ENCODE measurements around the gene PFKL.
"Not testable (repeated sequence)": the region's sequence is repeated elsewhere in the genome, so short reads cannot be mapped to it uniquely, and the experiment has no call there.

Gene PFKL

DNA sequence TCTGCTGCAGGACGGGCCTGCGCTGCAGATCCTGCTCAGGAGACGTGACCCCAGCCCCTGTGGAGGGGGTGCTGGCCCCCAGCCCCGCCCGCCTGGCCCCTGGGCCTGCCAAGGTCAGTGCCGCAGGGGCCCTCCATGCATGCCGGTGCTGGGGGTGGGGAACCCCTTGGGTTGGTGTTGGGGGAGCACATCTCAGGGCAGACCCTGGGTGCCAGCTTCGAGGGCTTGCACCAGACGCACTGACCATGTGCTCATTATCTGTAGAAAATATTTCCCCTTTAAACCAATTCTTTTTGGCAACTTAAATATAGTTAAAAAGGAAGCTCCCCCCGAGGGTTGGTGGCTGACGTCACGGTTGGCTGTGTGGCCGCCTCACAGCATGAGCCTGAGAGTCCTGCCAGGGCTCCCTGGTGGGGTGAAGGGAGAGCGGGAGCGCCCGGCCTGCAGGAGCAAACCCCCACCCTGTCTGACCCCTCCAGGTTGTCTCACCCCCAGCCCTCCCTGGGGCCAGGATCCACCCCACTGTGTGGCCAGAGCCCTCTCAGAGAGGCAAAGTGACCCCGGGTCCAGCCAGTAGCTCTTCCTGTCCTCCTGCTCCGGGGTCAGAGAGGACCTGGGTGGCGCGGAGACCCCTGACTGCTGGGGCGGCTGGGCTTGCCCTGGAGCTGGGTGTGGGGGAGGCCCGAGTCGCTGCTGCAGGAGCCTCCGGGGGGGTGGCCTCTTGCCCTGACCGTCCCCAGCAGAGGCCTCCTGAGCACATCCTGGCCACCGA, 5.3 kb upstream of the PFKL start:
- no peak for DNase-seq (ENCODE audit: low spot score)

DNA sequence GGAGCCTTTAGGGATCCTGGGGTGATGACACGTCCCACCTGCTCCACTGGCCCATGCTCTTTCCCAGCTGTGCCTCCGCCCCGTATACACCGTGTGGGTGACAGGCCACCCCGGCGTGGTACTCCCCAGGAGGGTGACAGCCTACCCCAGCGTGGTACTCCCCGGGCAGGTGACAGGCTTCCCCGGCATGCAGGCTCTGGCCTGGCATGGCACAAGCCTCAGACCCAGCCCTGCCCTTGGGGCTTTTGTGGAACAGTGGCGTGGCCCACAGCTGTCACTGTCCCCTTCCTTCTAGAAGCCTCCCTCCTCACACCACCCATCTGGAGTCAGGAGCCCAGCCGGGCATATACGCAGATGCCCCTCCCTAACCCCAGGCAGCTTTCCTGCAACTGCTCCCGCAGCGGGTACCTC, 4.7 kb upstream of the PFKL start:
- DNase-seq (ENCODE audit: low spot score): no peak

DNA sequence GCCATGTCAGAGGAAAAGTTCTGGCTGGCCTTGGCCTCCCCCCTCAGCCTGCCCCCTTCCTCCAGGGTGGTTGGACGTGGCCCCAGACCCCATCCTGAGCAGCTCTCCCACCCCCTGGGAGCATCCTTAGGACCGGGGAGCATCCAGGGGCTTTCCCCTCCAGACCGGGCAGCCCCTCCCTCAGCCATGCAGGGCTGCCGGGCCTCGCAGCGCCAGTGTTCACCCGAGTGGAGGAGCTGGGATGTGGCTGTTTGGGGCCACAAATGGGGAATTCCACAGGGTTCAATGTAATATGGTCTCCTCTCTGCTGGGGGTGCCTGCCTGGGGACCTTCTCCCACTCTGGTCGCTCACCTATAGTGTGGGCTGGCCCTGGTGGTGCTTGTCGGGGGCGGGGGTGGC, 4.2 kb upstream of the PFKL start:
- no peak for DNase-seq (ENCODE audit: low spot score)

DNA sequence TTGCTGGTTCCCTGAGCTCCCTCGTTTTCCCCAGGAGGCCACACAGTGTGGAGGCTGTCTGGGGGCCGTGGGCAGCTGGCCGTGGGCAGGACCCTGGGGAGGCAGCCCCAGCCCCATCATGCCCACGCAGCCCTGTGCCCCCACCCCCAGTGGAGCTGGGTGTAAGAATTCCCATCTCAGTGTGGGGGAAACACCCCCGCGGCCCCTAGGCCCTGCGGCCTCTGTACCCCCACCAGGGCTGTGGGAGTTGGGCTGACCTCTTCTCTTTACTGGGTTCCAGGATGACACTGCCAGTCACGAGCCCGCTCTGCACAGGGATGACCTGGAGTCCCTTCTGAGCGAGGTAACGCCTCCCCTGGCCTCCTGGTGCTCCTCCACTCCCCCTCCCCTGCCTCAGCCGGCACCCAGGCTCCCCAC, 3.7 kb upstream of the PFKL start:
- no peak for DNase-seq (ENCODE audit: low spot score)

DNA sequence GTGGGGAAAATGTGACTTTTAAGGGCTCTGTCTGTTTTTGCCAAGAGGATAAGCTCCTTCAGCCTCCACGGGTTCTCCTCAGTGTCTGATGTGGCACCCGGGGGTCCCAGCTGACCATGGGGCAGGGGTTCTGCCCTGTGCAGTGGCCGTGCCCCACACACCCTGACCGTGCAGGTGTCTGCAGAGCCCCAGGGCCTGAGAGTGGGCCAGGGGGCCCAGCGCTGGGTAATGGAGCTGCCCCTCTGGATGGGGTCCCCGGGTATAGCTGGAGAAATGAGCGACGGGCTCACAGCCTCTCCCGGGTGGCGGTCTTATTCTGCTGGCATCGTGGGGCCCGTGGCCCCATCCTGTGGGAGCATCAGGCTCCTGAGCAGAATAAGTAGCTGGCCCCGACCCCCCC, 2.9 kb upstream of the PFKL start:
- no peak for DNase-seq (ENCODE audit: low spot score)

DNA sequence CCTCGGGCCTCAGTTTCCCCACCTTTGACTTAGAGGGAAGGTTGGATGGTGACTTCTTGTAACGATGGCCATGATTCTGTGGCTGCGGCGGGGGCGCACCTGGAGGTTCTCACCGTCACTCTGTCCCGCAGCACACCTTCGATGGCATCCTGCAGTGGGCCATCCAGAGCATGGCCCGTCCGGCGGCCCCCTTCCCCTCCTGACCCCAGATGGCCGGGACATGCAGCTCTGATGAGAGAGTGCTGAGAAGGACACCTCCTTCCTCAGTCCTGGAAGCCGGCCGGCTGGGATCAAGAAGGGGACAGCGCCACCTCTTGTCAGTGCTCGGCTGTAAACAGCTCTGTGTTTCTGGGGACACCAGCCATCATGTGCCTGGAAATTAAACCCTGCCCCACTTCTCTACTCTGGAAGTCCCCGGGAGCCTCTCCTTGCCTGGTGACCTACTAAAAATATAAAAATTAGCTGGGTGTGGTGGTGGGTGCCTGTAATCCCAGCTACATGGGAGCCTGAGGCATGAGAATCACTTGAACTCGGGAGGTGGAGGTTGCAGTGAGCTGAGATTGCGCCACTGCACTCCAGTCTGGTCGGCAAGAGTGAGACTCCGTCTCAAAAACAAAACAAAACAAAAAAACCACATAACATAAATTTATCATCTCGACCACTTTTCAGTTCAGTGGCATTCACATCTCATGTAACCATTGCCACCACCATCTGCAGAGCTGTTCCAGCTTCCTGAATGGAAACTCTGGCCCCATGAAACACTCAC, 2.1 kb upstream of the PFKL start:
- DNase-seq (ENCODE audit: low spot score): peak; percentile 89

DNA sequence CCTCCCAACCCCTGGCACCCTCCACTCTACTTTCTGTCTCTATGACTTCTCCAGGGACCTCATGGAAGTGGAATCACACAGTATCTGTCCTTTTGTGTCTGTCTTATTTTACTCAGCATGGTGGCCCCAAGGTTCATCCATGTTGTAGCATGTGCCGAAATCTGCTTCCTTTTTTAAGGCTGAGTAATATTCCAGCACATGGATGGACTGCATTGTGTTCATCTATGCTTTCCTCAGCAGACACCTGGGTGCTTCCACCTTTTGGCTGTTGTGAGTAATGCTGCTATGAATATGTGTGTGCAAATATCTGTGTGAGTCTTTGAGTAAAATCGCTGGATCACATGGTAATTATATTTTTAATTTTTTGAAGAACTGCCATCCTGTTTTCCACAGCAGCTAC, 1.6 kb upstream of the PFKL start:
- no peak for DNase-seq (ENCODE audit: low spot score)

DNA sequence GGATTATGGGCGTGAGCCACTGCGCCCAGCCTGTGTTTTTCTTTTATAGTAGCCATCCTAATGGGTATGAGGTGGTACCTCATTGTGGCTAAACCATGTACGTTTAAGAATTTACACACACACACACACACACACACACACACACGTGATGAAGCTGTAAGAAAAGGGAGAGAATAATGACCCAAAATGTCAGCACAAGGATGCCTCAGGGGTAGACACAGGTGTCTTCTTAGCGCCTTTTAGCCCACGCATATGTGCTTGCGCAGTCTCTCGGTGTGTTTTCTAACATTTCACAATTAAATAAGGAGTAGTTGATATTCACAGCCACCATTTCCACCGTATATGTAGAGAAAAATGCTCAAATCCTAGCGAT, 782 bp upstream of the PFKL start:
- DNase-seq (ENCODE audit: low spot score): no peak

DNA sequence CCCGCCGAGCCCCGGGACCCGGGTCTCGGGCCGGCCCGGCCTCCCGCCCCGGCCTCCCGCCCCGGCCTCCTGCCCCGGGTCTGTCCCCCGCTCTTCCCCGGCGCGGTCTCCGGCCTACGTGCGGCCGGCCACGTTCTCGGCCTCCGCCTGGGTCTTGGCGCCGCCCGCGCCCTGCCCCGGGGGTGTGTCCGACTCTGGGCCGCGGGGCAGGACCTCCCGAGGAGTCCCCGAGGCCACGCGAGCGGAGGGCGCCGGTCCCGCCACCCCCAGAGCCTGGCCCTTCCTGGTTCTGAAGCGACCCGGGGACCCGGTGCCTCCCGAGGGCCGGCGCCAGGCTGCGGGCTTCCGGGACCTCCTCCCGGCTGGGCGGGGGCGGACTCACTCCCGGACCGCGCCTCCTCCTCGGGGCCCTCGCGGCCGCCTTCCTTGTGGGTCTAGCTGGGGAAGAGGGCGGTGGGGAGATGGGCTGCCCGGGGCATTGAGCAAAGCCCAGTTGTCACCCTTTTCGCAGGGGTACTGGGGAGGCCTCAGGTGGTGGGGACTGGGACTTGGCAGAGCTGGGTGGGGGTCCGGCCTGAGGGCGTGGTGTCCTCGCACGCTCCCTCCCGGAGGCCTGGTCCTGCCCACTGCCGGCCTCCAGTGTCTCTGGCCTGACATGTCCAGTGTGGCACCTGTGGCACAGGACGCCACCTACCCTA, 558 bp downstream of the PFKL start:
- peak; percentile 55 for DNase-seq (ENCODE audit: low spot score)

DNA sequence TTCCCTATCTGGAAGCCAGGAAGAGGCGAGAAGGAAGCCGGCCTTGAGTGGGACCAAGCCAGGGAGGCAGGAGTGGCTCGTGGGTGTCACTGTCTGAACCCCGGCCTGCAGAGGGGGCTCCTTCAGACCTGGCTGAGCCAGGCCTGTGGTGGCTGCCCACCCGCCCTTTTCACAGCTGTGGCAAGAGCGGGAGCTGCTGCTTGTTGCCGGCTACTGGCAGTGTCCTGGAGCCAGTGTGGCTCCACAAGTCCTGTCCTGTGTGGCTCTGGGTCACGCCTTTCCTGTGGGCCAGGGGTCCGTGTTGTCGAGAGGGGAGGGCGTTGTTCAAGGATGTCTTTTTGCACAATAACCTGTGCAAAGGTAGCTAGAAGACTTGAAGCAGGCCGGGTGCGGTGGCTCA, 1.3 kb downstream of the PFKL start:
- no peak for DNase-seq (ENCODE audit: low spot score)

DNA sequence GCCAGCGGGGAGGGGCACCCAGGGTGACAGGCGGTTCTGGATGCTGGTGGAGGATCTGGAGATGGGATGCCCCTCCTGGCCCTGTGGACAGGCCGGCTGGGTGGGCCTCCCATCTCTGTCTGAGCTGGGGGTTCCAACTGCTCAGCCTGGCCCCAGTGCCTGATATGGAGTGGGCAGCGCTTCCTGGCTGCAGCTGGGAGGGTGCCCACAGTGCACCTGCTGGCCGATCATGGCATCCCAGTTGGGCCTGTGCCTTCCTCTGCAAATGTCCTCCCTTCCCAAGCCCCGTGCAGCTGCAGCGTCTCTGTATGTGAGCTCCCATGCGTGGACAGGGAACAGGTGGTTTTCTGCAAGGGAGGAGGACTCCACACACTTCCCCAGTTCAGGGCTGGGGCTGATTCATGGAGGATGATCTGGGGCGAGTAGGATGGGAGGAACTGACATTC, 2.1 kb downstream of the PFKL start:
- no peak for DNase-seq (ENCODE audit: low spot score)

DNA sequence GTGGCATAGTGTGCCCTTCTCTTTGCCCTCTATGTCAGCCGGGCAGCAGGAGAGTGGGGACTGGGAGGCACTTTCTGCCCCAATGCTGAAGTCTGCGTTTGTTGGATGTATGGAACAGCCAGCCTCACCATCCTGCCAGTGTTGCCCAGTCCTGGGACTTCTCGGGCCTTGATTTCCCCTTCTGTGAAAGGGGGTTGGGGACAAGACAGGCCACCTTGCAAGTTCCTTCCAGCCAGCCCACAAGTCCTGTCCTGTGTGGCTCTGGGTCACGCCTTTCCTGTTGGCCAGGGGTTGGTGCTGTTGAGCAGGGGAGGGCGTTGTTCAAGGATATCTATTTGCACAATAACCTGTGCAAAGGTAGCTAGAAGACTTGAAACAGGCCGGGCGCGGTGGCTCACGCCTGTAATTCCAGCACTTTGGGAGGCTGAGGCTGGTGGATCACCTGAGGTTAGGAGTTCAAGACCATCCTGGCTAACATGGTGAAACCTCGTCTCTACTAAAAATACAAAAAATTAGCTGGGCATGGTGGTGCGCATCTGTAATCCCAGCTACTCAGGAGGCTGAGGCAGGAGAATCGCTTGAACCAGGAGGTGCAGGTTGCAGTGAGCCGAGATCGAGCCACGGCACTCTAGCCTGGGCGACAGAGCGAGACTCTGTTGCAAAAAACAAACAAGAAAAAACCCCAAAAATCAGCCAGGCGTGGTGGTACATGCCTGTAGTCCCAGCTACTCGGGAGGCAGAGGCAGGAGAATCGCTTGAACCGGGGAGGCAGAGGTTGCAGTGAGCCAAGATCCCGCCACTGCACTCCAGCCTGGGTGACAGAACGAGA, 2.9 kb downstream of the PFKL start:
- DNase-seq (ENCODE audit: low spot score): not testable (repeated sequence)

DNA sequence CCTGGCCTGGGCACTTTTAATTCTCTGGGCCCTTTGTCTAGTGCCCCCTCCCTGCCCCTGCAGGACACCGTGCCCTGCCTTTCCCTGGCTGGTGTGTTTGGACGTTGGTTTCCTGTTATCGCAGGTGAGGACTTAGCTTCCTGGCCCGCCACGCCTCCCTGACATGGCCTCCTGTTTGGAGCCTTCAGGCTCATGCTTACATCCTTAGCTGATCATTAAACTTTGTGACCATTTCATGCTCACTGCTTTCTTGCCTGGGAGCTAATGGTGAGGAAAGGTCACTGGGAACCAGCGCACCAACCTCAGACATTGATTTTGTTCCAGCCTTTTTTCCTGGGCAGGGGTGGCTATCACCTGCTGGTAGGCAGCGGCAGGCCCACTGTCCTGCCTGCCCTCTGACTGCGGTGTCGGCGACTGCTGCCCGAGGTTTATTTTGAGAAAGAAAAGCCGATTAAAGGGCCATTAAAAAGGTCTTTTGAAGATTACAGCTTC, 3.7 kb downstream of the PFKL start:
- no peak for DNase-seq (ENCODE audit: low spot score)

DNA sequence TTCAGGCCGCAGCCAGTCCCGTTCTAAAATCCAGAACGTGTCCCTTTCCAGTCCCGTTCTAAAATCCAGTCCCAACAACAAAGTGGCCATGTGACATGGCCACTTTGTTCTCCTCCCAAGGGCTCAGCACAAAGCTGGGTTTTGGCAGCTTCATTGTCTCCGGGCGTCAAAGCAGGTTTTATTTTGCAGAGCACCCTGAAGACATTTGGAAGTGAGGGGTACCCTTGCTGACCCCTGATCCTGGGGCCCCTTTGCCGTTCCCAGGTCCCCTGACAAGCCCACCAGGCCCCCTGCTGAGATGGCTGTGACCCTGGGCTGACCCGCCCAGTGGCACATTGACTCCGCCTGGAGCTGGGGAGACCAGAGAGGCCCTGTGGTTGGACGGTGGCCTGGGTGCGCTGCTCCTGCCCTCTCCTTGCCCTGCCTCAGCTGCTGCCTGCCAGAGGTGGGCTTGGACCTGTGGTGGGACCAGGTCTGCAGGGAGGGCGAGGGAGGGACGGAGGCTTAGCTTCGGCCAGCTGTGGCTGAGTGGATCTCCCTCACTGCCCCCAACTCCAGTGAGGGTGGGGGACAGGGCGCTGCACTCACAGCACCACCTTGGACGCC, 4.3 kb downstream of the PFKL start:
- DNase-seq (ENCODE audit: low spot score): no peak

DNA sequence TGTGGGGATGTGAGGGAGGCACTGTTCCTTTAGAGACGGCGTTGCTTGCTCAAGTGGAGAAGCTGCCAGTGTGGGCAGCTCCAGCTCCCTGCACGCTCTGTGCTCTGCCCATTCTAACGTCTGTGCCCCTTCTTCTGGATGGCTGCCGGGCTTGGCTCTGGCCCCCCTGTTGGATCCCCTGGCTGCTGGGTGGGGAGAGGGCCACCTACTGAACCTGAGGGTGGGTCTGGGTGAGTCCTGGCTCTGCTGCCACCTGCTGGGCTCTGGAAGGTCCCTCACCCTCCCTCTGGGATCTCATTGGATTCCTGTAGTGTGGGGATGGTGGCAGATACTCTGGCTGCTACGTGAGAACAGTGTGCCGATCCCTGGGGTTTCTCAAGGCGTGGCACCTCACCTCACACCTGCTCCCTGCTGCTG, 5.0 kb downstream of the PFKL start:
- peak; percentile 47 for DNase-seq (ENCODE audit: low spot score)

DNA sequence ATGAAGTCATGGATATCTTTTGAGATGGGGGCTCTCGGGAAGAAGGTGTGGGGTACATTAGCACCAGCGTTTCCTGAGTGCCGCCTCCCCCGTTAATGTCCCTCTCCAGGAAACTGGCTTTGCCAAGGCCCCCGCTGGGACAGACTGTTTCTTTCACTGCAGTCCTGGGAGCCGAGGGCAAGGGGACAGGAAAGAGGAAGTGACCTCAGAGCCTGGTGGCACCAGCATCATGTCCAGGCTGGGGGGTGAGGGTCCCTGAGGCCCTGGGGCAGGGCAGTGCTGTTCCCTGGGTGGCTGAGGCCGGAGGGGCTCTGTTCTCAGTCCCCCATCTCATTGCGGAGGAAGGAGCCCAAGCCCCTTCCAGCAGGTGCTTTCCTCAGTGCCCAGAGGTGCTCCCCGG, 5.8 kb downstream of the PFKL start:
- DNase-seq (ENCODE audit: low spot score): peak; percentile 71

DNA sequence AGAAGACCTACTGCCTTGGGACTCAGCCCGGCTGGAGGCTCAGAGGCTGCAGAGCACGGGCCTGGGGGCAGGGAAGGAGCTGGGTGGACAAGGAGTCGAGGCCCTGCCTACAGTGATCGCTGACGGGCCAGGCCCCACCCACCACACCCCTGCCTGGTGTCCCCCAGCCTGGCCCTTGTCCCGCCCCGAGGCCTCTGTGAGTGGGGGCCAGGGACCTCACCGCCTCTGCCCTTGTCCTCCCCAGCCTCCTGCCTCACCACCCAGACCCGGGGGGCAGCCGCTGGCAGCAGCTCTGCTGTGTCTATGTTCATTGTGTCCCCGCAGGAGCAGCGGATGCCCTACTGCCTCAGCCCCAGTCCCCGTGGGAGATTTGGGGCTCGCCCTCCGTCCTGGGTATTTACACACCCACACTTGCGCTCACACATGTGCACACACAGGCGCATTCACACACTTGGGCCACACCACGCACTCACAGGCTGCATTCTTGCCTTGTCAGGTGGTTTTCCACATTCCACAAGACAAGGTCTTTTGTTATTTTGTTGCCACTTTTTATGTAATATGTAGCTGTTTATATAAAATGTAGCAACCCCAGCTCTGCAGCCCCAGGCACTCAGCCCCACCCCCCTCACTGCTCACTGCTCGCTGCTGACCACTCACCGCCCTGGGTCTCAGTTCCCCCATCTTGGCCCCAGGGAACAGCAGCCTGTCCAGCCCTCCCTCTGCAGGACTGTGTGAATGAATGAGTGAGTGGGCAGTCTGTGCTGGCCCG, 7.3 kb downstream of the PFKL start:
- no peak for DNase-seq (ENCODE audit: low spot score)

DNA sequence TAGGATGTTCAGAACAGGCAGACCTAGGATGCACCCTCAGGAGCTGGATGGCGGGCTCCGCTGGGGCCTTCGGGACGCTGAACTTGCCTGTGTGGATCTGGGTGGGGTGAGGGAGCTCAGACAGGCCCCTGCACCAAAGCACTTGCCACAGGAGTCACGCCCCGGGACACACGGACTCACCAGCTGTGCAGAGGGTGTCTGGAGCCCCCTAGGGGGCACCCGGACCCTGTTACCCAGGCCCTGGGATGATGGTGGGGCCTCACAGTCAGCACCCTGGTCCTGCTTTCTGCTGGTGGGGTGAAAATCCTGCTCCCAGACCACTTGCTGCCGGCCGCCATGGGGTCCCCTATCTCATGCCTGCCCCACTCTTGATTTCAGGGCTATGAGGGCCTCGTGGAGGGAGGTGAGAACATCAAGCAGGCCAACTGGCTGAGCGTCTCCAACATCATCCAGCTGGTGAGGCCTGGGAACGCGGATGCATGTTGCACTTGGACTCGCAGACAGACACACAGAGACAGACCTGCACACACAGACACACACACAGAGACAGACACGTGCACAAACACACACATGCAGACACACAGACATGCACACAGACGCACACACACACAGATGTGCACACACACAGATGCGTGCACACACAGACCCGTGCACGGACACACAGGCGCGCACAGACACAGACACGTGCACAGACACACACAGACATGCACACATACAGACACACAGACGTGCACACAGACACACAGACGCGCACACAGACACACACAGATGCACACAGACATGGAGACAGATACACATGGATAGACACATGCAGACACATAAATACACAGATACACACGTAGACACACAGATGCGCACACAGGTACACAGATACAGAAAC, 11.0 kb downstream of the PFKL start:
- no peak for DNase-seq (ENCODE audit: low spot score)

DNA sequence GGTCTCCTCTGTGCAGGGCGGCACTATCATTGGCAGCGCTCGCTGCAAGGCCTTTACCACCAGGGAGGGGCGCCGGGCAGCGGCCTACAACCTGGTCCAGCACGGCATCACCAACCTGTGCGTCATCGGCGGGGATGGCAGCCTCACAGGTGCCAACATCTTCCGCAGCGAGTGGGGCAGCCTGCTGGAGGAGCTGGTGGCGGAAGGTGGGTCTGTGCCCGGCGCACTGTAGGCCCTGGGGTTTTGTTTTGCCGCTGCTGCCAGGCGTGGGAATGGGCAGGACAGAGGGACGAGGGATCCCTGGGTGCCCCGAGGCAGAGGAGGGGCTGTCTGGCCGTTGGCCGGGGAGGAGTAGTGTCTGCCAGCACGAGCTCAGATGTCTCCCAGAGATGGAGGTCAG, 12.2 kb downstream of the PFKL start:
- DNase-seq (ENCODE audit: low spot score): no peak

DNA sequence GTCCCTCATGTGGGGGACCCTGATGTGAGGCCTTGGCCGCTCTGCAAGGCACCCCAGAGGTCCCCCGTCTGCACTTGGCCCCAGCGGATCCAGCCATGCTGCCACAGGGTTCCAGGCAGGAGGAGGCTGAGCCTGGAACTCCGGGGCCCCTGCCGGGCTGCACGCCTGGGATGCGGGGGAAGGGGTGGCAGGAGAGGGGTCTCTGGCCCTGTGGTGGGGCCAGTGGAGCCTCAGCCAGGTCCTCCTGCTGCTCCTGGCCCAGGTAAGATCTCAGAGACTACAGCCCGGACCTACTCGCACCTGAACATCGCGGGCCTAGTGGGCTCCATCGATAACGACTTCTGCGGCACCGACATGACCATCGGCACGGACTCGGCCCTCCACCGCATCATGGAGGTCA, 12.9 kb downstream of the PFKL start:
- no peak for DNase-seq (ENCODE audit: low spot score)

Data from kidney capillary endothelial cell (primary cell).